NCI-H187 treated with DMSO at 0.1 percent for 48 hours (cell line): ENCODE data around the gene FBXO27.
"Not testable (repeated sequence)": the region's sequence is repeated elsewhere in the genome, so short reads cannot be mapped to it uniquely, and the experiment has no call there.

Source experiments
- DNase-seq: peaks from one replicate; lab custom pipeline; 2025; lab: John Stamatoyannopoulos, UW

FBXO27 gene

GRCh38 chr19:38988627-38989026 lies 43.7 kb downstream of the FBXO27 start:
- DNase-seq = not testable (repeated sequence)

DNA sequence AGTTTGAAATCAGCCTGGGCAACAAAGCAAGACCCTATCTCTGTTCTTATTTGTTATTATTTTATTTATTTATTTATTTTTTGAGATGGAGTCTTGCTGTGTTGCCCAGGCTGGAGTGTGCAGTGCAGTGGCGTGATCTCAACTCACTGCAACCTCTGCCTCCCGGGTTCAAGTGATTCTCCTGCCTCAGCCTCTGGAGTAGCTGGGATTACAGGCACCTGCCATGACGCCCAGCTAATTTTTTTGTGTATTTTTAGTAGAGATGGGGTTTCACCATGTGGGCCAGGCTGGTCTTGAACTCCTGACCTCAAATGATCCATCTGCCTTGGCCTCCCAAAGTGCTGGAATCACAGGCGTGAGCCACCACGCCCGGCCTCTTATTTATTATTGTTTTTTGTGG lies 44.6 kb downstream of the FBXO27 start:
- not testable (repeated sequence) for DNase-seq

DNA sequence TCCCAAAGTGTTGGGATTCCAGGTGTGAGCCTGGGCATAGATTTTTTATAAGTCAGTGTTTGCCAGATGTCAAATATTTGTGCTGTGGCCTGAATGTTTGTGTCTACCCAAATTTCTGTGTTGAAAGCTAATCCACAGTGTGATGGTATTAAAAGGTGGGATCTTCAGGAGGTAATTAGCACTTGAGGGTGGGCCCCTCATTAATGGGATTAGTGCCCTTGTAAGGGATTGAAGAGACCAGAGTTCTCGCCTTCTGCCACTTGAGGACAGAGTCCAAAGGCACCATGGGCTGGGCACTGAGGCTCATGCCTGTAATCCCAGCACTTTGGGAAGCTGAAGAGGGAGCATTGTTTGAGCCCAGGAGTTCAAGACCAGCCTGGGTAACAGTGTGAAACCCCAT lies 47.1 kb downstream of the FBXO27 start:
- no peak for DNase-seq

DNA sequence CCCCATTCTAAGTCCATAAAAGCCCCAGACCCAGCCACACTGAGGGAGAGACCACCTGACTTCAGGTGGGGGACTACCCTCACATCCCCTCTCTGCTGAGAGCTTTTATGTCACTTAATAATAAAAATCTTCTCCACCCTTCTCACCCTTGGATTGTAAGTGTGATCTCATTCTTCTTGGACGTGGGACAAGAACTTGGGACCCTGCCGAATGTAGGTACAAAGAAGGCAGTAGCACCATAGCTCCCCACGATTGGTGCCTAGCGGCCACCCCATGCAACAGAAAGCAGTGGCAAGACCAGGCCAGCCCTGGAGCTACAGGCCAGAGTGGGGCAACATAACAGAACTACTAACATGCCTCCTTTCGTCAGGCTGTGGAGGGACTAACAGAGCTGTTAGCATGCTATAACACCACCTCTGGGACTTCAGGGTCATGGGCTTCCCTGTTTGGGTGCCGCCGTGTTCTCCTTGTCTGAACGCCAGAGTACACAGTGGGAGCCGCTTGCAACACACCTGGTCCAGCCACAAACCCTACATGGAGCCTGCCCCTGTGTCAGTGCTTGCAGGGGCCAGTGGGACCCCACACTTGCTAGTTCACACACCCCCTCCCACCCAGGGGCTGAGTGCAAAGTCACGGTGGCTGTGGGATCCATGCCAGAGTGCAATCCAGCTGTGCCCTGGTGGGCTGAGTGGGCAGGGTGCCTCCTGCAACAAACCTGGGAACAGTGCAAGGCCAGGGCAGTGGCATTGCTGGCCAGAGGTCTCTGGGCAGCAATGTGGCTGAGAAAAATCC lies 51.6 kb downstream of the FBXO27 start:
- DNase-seq = no peak

DNA sequence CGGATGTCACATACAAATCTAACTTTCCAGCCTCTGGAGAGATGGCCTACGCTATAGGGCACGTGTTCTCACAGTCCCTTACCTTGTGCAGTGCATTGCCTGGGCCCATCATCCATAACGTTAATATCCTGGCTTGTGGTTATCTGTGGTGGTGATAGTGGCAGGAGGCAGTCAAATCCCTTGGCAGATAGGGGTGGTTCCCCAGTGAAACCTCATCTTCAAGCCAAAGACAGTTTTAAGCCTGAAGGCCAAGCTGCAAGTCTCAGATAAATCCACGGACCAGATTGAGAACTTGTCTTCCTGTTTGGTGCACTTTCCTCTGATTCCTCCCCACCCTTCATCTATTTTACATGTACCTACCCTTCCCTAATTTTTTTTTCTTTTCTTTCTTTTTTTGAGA lies 52.5 kb downstream of the FBXO27 start:
- DNase-seq = no peak

DNA sequence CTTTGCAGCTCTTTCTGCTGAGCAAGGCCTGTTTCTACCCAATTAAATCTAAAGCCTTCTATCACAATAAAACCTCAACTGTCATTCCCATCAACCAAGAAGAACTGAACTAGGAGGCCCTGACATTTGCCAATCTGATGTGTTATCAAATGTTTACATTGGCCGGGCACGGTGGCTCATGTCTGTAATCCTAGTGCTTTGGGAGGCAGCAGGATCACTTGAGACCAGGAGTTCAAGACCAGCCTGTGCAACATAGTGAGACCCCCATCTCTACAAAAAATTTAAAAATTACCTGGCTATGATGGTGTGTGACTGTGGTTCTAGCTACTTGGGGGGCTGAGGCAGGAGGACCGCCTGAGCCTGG lies 54.0 kb downstream of the FBXO27 start:
- DNase-seq = no peak

- no peak for DNase-seq
Measured at GRCh38 chr19:38977445-38978325, 54.7 kb downstream of the FBXO27 start.

GRCh38 chr19:38975861-38976271 lies 56.5 kb downstream of the FBXO27 start:
- DNase-seq = no peak

- DNase-seq = no peak
Measured at GRCh38 chr19:38975214-38975860, 57.0 kb downstream of the FBXO27 start, which contains the start of gene FBXO17. Gene FBXO17 (minus strand): TSS chr19:38975742. CDS start chr19:38950319, 25,423 bp downstream.

- DNase-seq = no peak
Measured at GRCh38 chr19:38974624-38975213, 57.6 kb downstream of the FBXO27 start.
